GM10266 (cell line): ENCODE results near the gene SHROOM1.

ENCODE experiments used
- DNase-seq: peaks from one replicate; pipeline ENCODE4 v3.0.0; 2012; ENCODE audit errors: extremely low spot score
- TF ChIP-seq, protein P1 (sequence below): IDR thresholded peaks from 2 replicates; pipeline ENCODE4 v1.5.1; 2012; ENCODE audit warnings: mild to moderate bottlenecking, low read depth; ENCODE audit not compliant: control insufficient read depth, insufficient read depth; ENCODE audit errors: missing control alignments

SHROOM1 gene

GRCh38 chr5:132814503-132815294, 15.7 kb downstream of the SHROOM1 start:
- TF ChIP-seq, protein P1, sequence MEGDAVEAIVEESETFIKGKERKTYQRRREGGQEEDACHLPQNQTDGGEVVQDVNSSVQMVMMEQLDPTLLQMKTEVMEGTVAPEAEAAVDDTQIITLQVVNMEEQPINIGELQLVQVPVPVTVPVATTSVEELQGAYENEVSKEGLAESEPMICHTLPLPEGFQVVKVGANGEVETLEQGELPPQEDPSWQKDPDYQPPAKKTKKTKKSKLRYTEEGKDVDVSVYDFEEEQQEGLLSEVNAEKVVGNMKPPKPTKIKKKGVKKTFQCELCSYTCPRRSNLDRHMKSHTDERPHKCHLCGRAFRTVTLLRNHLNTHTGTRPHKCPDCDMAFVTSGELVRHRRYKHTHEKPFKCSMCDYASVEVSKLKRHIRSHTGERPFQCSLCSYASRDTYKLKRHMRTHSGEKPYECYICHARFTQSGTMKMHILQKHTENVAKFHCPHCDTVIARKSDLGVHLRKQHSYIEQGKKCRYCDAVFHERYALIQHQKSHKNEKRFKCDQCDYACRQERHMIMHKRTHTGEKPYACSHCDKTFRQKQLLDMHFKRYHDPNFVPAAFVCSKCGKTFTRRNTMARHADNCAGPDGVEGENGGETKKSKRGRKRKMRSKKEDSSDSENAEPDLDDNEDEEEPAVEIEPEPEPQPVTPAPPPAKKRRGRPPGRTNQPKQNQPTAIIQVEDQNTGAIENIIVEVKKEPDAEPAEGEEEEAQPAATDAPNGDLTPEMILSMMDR = no peak
- no peak for DNase-seq

DNA sequence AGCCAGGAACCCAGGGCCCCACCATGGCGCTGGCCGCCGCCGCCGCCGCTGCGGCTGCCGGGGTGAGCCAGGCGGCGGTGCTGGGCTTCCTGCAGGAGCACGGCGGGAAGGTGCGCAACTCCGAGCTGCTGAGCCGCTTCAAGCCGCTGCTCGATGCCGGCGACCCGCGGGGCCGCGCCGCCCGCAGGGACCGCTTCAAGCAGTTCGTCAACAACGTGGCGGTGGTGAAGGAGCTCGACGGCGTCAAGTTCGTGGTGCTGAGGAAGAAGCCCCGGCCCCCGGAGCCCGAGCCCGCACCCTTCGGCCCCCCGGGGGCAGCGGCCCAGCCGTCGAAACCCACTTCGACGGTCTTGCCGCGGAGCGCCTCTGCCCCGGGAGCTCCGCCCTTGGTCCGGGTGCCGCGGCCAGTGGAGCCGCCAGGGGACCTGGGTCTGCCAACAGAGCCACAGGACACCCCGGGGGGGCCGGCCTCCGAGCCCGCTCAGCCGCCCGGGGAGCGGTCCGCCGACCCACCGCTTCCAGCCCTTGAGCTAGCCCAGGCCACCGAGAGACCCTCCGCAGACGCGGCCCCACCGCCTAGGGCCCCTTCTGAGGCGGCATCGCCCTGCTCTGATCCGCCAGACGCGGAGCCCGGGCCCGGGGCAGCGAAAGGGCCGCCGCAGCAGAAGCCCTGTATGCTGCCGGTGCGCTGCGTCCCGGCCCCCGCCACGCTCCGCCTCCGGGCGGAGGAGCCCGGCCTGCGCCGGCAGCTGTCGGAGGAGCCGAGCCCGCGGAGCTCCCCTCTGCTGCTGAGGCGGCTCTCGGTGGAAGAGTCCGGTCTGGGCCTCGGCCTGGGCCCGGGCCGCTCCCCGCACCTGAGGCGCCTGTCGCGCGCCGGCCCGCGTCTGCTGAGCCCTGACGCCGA, 16.6 kb downstream of the SHROOM1 start:
- TF ChIP-seq, protein P1 = no peak
- peak; percentile 72 for DNase-seq

- TF ChIP-seq, protein P1 = no peak
- peak; percentile 56 for DNase-seq
These were observed 17.5 kb downstream of the SHROOM1 start, which contains the start of gene SOWAHA for GRCh38 chr5:132812781-132813598. TSS of gene SOWAHA (plus strand) at chr5:132813302. CDS start at chr5:132813622, 320 bp downstream.

- TF ChIP-seq, protein P1 = no peak
- no peak for DNase-seq
These were observed 18.2 kb downstream of the SHROOM1 start for GRCh38 chr5:132812123-132812765.

DNA sequence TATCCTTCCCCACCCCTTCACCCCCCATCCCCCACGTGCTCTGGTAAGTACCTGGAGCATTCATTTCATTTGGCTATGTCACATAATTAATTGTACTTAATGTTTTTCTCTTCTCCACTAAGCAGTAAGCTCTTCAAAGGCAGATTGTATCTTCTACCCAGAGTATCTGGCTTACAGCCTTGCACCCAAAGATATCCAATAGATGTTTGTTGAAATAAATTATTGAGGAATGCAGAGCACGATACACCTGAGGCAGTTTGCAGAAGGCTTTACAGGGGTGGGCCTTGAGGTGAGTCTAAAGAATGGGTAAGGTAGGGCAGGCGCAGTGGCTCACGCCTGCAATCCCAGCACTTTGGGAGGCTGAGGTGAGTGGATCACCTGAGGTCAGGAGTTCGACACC, 19.8 kb downstream of the SHROOM1 start:
- no peak for DNase-seq
- TF ChIP-seq, protein P1 = no peak

DNA sequence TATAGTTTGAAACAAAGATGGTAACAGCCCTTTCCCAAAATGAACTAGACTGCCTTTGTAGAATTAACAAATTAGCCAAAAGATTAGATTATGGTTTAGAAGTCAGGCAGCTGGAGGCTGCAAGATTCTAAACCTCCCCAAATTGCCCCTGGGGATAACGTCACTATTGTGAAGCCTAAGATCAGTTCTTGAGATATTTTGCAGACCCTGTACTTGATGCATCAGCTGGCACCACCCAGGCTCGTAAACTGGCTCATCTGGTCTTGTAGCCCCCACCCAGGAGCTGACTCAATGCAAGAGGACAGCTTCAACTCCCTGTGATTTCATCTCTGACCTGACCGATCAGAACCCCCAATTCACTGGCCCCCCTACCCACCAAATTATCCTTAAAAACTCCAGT, 21.6 kb downstream of the SHROOM1 start:
- TF ChIP-seq, protein P1 = no peak
- DNase-seq = no peak
